ENCODE data around the gene MBD6. TPM values are rescaled to one million over a fixed set of nuclear protein-coding genes. Genes with fewer than 3 reads are reported as not detected.

The MBD6 gene
- total RNA-seq, 1 donor from 2014 or later: 93.1 TPM

GRCh38 chr12:57475271-57476161 is 47.1 kb upstream of the MBD6 start:
- Histone ChIP-seq H3K27me3 (ENCODE audit: low read depth) (peaks cover 36% of the 10 kb centered on the region), H3K4me3 (peak overlapping the region; percentile 57), H3K4me1 (peaks cover 34% of the 10 kb centered on the region), H3K27ac (peak overlapping the region; percentile 78), H3K36me3 (peaks cover 3% of the 10 kb centered on the region), H3K9me3 (no peaks in the 10 kb centered on the region)
- no peak for TF ChIP-seq CTCF (IDR thresholded peaks at IDR 0.05)
- intact Hi-C loops (cut with DNase I): no loop called here
- DNase-seq: no peak
- peak; percentile 27 to 31 for ATAC-seq

DNA sequence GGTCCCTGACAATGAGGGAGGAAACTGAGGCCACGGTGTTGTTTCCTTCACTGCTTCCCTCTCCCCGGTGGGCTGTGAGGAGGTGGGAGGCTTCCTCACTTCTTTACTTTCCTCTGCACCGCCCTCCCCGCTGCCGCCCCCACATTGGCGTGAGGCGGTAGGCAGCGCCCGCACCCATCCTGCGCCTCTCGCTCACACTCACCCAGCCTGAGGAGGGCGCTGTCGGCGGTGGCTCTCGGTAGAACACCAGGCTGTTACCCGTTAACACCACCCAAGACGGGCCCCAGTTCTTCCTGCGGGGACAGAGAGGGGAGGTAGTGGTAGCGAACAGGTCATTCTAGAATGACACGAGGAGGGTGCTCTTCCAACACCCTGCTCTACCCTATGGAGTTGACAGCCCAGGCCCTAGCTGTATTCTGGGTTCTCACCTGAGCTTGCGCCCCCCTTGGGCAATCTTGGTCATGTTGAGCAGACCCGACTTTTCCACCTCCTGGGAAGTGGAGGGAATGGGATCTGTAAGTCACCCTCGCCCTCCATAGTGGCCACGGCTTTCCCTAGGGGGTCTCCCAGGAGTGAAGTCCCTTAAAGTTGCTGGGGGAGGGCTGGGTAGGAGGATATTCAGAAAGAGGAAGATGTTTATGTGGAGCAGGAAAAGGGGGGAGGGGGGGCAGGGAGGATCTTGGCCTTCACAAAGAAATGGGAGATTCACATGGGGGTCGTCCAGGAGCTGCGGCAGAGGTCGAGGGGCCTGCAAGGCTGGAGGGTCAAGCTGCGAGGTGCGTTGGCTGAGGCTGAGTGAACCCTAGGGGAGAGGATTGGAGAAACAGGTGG is 46.2 kb upstream of the MBD6 start:
- peaks cover 3% of the 10 kb centered on the region for H3K36me3 ChIP-seq
- peaks cover 37% of the 10 kb centered on the region for H3K4me1 ChIP-seq
- H3K27ac ChIP-seq: peak overlapping the region; percentile 78
- H3K4me3 ChIP-seq: peak overlapping the region; percentile 57
- intact Hi-C loops (cut with DNase I): no loop called here
- H3K27me3 ChIP-seq (ENCODE audit: low read depth): peaks cover 36% of the 10 kb centered on the region
- peak; percentile 36 for TF ChIP-seq CTCF (IDR thresholded peaks at IDR 0.05)
- peak; percentile 77 for DNase-seq
- H3K9me3 ChIP-seq: no peaks in the 10 kb centered on the region
- ATAC-seq: peak; percentile 25 to 62

DNA sequence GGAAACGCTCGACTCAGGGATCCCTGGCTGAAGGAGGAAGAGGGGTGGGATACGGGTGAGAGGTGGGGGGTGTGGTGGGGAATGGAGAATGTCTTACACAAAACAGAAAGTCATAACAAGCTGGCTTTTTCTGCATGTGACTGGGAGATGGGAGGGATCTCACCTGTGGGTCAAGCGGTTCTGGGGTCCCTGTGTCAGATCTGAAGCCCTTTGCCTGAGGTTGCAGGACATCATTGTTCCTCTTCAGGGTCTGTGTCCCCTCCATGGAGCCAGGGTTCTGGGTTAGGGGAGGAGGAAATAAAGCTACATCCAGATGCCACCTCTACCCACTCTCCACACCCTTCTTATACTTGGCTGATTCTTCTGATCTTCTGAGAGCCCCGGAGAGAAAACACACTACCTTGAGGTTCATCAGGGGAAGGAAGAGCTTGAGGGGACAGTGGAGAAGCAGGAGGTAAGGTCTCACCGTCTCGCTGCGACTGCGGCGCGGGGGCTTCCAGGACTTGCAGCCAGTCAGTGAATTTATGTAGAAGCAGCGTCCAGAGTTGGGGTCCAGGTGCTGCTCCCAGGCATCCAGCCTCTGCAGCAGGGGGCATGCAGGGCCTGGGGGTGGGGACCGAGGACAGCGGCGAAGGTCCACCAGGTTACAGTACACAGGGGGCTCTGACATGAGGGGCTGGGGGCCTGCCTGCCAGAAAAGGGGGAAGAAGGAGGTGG is 45.5 kb upstream of the MBD6 start:
- H3K4me1 ChIP-seq: peaks cover 37% of the 10 kb centered on the region
- DNase-seq: no peak
- no peak for ATAC-seq
- peaks cover 36% of the 10 kb centered on the region for H3K27me3 ChIP-seq (ENCODE audit: low read depth)
- H3K27ac ChIP-seq: peak overlapping the region; percentile 78
- intact Hi-C loops (cut with DNase I): no loop called here
- TF ChIP-seq CTCF (IDR thresholded peaks at IDR 0.05): no peak
- H3K36me3 ChIP-seq: peaks cover 3% of the 10 kb centered on the region
- no peaks in the 10 kb centered on the region for H3K9me3 ChIP-seq
- peak overlapping the region; percentile 57 for H3K4me3 ChIP-seq

DNA sequence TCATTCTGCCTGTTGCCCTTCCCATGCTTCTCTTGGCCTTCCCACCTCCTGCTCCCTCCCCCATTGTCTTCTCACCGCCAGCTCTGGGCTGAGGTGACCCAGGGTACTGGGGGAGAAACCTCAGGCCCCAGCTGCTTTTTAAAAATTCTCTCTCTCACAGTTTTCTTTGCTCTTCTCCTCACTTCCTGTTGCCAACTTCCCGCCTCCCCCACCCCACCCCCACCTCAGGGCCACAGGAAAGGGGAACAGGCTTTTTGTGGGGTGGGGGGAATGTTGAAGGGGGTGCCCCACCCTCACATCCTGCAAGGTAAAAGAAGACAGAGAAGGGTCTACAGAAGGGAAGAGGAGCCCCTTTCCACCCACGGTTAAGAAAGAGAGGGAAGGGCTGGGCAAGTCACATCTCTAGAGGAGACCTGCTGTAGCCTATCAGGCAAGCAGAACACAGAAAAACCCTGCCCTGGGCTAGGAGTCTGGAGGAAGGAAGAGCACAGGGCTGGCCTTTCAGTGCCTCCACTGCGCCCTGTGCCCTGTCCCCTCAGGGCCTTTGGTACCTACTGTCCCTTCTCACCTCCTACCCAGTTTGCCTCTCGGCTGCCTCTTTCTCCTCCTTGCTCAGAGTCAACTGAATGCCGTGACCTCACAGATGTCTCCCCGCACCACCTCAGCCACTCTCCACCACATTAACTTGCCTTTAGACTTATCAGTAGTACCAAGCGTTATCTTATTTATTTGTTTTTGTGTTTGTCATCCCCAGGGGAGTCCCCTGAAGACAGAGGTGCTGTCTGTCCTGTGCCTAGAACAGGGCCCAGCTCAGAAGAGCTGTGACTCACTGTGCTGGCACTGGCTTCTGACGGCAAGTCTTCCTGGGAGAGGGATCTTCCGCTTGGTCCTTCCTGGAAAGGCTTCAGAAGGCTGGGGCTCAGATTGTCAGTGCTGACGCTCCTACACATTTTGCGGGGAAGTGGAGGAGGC is 44.6 kb upstream of the MBD6 start:
- Histone ChIP-seq H3K4me1 (peaks cover 37% of the 10 kb centered on the region), H3K27me3 (ENCODE audit: low read depth) (peaks cover 36% of the 10 kb centered on the region), H3K36me3 (peaks cover 3% of the 10 kb centered on the region), H3K9me3 (no peaks in the 10 kb centered on the region), H3K27ac (peak overlapping the region; percentile 78), H3K4me3 (peak overlapping the region; percentile 57)
- DNase-seq (no peak), ATAC-seq (peak; percentile 44 to 59)
- TF ChIP-seq CTCF (IDR thresholded peaks at IDR 0.05): no peak
- intact Hi-C loops (cut with DNase I): no loop called here

All from lower lobe of right lung (tissue), 2 donors.